DND-41 (cell line): Measurements from ENCODE around the gene PLCB4.

Experiments used
- ATAC-seq: fragments of 200-7000 bp; cut with Tn5 transposase; 3 replicates; pipeline ENCODE4 v1.9.1; 2021; ENCODE audit warnings: low read depth; ENCODE audit not compliant: insufficient read depth
- DNase-seq: peaks from one replicate; pipeline ENCODE4 v3.0.0-alpha.2; 2020
- H2AFZ ChIP-seq: 2 replicates; pipeline ENCODE4 v1.6.0; 2012; ENCODE audit warnings: low read depth, low read length
- H3K27ac ChIP-seq: 2 replicates; pipeline ENCODE4 v1.5.1; 2012; ENCODE audit warnings: low read length, inconsistent platforms
- H3K27me3 ChIP-seq: fragments of 200-600 bp; sonication (generic); 2 replicates; pipeline ENCODE4 v1.6.0; 2012; ENCODE audit warnings: low read length, mild to moderate bottlenecking, inconsistent platforms; ENCODE audit not compliant: insufficient read depth, poor library complexity
- H3K36me3 ChIP-seq: 2 replicates; pipeline ENCODE4 v1.5.1; 2012; ENCODE audit warnings: low read length, inconsistent platforms; ENCODE audit not compliant: insufficient read depth
- H3K4me1 ChIP-seq: 2 replicates; pipeline ENCODE4 v1.5.1; 2012; ENCODE audit warnings: mild to moderate bottlenecking, low read length; ENCODE audit not compliant: insufficient read depth
- H3K4me2 ChIP-seq: 2 replicates; pipeline ENCODE4 v1.6.0; 2012; ENCODE audit warnings: mild to moderate bottlenecking, moderate library complexity, low read length, inconsistent platforms; ENCODE audit not compliant: insufficient read depth
- H3K4me3 ChIP-seq, 2 experiments: fragments of 200-600 bp in 1 of 2; shearing (Covaris generic) in 1 of 2; 2 replicates each; pipeline ENCODE4 v1.5.1; 2012 to 2016; ENCODE audit warnings: inconsistent platforms in 2 of 2, low read length in 2 of 2, mild to moderate bottlenecking in 2 of 2, low read depth in 1 of 2, moderate library complexity in 1 of 2
- H3K79me2 ChIP-seq: 2 replicates; pipeline ENCODE4 v1.6.0; 2012; ENCODE audit warnings: low read length, inconsistent platforms; ENCODE audit not compliant: insufficient read depth
- H3K9ac ChIP-seq: 2 replicates; pipeline ENCODE4 v1.6.0; 2012; ENCODE audit warnings: low read depth, mild to moderate bottlenecking, inconsistent platforms, low read length, moderate library complexity
- H3K9me3 ChIP-seq: 2 replicates; pipeline ENCODE4 v1.5.1; 2012; ENCODE audit warnings: low read length, moderate library complexity, mild to moderate bottlenecking, inconsistent platforms; ENCODE audit not compliant: insufficient read depth, severe bottlenecking
- H4K20me1 ChIP-seq: 2 replicates; pipeline ENCODE4 v1.6.0; 2012; ENCODE audit warnings: low read length; ENCODE audit not compliant: insufficient read depth
- CTCF ChIP-seq: IDR thresholded peaks from 2 replicates; pipeline ENCODE4 v1.5.1; 2012; ENCODE audit warnings: borderline replicate concordance, low read length, moderate library complexity, mild to moderate bottlenecking; ENCODE audit not compliant: poor library complexity, severe bottlenecking; ENCODE audit errors: extremely low read depth
- EZH2 ChIP-seq: IDR thresholded peaks from 3 replicates; pipeline ENCODE4 v1.6.1; 2012; ENCODE audit warnings: borderline replicate concordance, low read depth, mild to moderate bottlenecking, moderate library complexity, low read length, inconsistent platforms; ENCODE audit not compliant: severe bottlenecking

PLCB4 gene

GRCh38 chr20:9517297-9518162 lies 448.6 kb downstream of the PLCB4 start:
- Histone ChIP-seq H3K36me3 (no peaks in the 10 kb centered on the region), H3K9ac (no peak overlapping the region), H3K27ac (no peak overlapping the region), H3K79me2 (no peaks in the 10 kb centered on the region), H2AFZ (no peak overlapping the region), H3K4me3 (no peak overlapping the region), H3K27me3 (peaks cover 10% of the 10 kb centered on the region), H3K4me1 (no peaks in the 10 kb centered on the region), H3K9me3 (no peaks in the 10 kb centered on the region), H4K20me1 (no peaks in the 10 kb centered on the region), H3K4me2 (no peak overlapping the region)
- TF ChIP-seq EZH2 (no peak), CTCF (no peak)
- no peak for DNase-seq
- no peak for ATAC-seq

GRCh38 chr20:9518576-9519175 lies 449.8 kb downstream of the PLCB4 start:
- H3K79me2 ChIP-seq, result no peaks in the 10 kb centered on the region
- no peak overlapping the region for H3K27ac ChIP-seq
- H3K4me3 ChIP-seq, result no peak overlapping the region
- no peak overlapping the region for H3K9ac ChIP-seq
- H3K27me3 ChIP-seq, result peaks cover 10% of the 10 kb centered on the region
- H4K20me1 ChIP-seq, result no peaks in the 10 kb centered on the region
- ATAC-seq (no peak), DNase-seq (no peak)
- TF ChIP-seq EZH2 (no peak), CTCF (no peak)
- H2AFZ ChIP-seq, result no peak overlapping the region
- no peaks in the 10 kb centered on the region for H3K4me1 ChIP-seq
- no peaks in the 10 kb centered on the region for H3K36me3 ChIP-seq
- H3K4me2 ChIP-seq, result no peak overlapping the region
- no peaks in the 10 kb centered on the region for H3K9me3 ChIP-seq

DNA sequence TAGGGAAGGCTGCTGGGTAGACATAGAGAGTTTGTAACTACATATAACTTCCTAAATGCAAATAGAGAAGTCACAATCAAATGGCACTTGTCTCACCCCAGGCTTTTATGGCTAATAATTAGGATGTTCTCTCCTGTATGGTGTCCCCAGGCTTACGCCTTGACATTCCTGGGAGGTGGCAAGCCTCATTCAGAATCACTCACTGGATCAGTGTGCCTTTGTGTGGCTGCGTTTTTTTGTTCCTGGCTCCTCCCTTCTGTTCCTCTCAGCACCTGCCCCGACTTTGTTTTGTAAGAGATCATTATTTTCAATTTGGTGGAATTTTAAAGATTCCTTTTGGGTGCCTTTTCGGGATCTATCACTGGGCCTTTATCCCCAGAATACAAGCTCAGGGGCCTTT lies 451.2 kb downstream of the PLCB4 start:
- H3K4me2 ChIP-seq, result no peak overlapping the region
- no peaks in the 10 kb centered on the region for H3K9me3 ChIP-seq
- DNase-seq (no peak), ATAC-seq (no peak)
- H3K4me1 ChIP-seq, result no peaks in the 10 kb centered on the region
- H3K36me3 ChIP-seq, result no peaks in the 10 kb centered on the region
- H3K79me2 ChIP-seq, result no peaks in the 10 kb centered on the region
- H3K4me3 ChIP-seq, result no peak overlapping the region
- peaks cover 10% of the 10 kb centered on the region for H3K27me3 ChIP-seq
- no peak overlapping the region for H2AFZ ChIP-seq
- H3K9ac ChIP-seq, result no peak overlapping the region
- no peak overlapping the region for H3K27ac ChIP-seq
- H4K20me1 ChIP-seq, result no peaks in the 10 kb centered on the region
- TF ChIP-seq CTCF (no peak), EZH2 (no peak)
